Activated CD8-positive, alpha-beta memory T cell treated with anti-CD3 and anti-CD28 coated beads, Interleukin-2, amount 50 U/mL, for 4 hours (primary cell): ENCODE results near the gene INSIG2.
"Not testable (repeated sequence)": the region's sequence is repeated elsewhere in the genome, so short reads cannot be mapped to it uniquely, and the experiment has no call there.

ENCODE experiments used
- DNase-seq: peaks from one replicate; pipeline ENCODE4 v3.0.0-alpha.2; 2020

The INSIG2 gene

GRCh38 chr2:118061135-118061955, 26.9 kb upstream of the INSIG2 start:
- no peak for DNase-seq

GRCh38 chr2:118062048-118062447, 26.2 kb upstream of the INSIG2 start:
- DNase-seq = no peak

GRCh38 chr2:118062669-118063068, 25.6 kb upstream of the INSIG2 start:
- no peak for DNase-seq

- DNase-seq = no peak
Observed at GRCh38 chr2:118065015-118065706, 23.1 kb upstream of the INSIG2 start.

GRCh38 chr2:118065921-118066511, 22.3 kb upstream of the INSIG2 start:
- DNase-seq = no peak

GRCh38 chr2:118077636-118078247, 10.5 kb upstream of the INSIG2 start:
- DNase-seq = no peak

- DNase-seq = no peak
Observed at GRCh38 chr2:118078734-118079133, 9.5 kb upstream of the INSIG2 start.

GRCh38 chr2:118084491-118085089, 3.7 kb upstream of the INSIG2 start:
- no peak for DNase-seq

- DNase-seq = no peak
Observed at GRCh38 chr2:118085173-118086023, 2.9 kb upstream of the INSIG2 start.

GRCh38 chr2:118086024-118086633, 2.1 kb upstream of the INSIG2 start:
- DNase-seq = no peak

GRCh38 chr2:118089139-118089800, 999 bp downstream of the INSIG2 start:
- DNase-seq = peak; percentile 14

GRCh38 chr2:118090387-118091139, 2.3 kb downstream of the INSIG2 start:
- no peak for DNase-seq

GRCh38 chr2:118091140-118091478, 2.8 kb downstream of the INSIG2 start:
- no peak for DNase-seq

GRCh38 chr2:118091631-118092030, 3.4 kb downstream of the INSIG2 start:
- DNase-seq = no peak

- DNase-seq = not testable (repeated sequence)
Observed at GRCh38 chr2:118094102-118094501, 5.8 kb downstream of the INSIG2 start.

- no peak for DNase-seq
Observed at GRCh38 chr2:118094503-118094902, 6.2 kb downstream of the INSIG2 start.

- no peak for DNase-seq
Observed at GRCh38 chr2:118095610-118096009, 7.3 kb downstream of the INSIG2 start.

GRCh38 chr2:118097657-118098056, 9.4 kb downstream of the INSIG2 start:
- DNase-seq = no peak

GRCh38 chr2:118098307-118099030, 10.2 kb downstream of the INSIG2 start:
- DNase-seq = no peak
